ENCODE results near the gene CTDP1.

Gene CTDP1

GRCh38 chr18:79784965-79785770 lies 105.6 kb downstream of the CTDP1 start:
- no peak for DNase-seq (ENCODE audit: low read depth)

- no peak for DNase-seq (ENCODE audit: low read depth)
Observed at GRCh38 chr18:79785831-79786230, 106.2 kb downstream of the CTDP1 start.

GRCh38 chr18:79786304-79786703 lies 106.7 kb downstream of the CTDP1 start:
- DNase-seq (ENCODE audit: low read depth), result no peak

GRCh38 chr18:79786786-79787526 lies 107.4 kb downstream of the CTDP1 start:
- DNase-seq (ENCODE audit: low read depth), result no peak

GRCh38 chr18:79787527-79787864 lies 107.9 kb downstream of the CTDP1 start:
- DNase-seq (ENCODE audit: low read depth), result no peak

GRCh38 chr18:79787865-79788733 lies 108.5 kb downstream of the CTDP1 start:
- no peak for DNase-seq (ENCODE audit: low read depth)

GRCh38 chr18:79788734-79789085 lies 109.1 kb downstream of the CTDP1 start:
- DNase-seq (ENCODE audit: low read depth), result no peak

GRCh38 chr18:79789091-79789891 lies 109.7 kb downstream of the CTDP1 start:
- DNase-seq (ENCODE audit: low read depth), result no peak

GRCh38 chr18:79789901-79790890 lies 110.6 kb downstream of the CTDP1 start:
- no peak for DNase-seq (ENCODE audit: low read depth)

- DNase-seq (ENCODE audit: low read depth), result no peak
Observed at GRCh38 chr18:79790996-79791972, 111.7 kb downstream of the CTDP1 start.

GRCh38 chr18:79792096-79792987 lies 112.7 kb downstream of the CTDP1 start:
- DNase-seq (ENCODE audit: low read depth), result no peak

GRCh38 chr18:79792988-79793355 lies 113.4 kb downstream of the CTDP1 start:
- DNase-seq (ENCODE audit: low read depth), result no peak

GRCh38 chr18:79794846-79795245 lies 115.2 kb downstream of the CTDP1 start:
- DNase-seq (ENCODE audit: low read depth), result no peak

GRCh38 chr18:79795446-79795845 lies 115.8 kb downstream of the CTDP1 start:
- no peak for DNase-seq (ENCODE audit: low read depth)

GRCh38 chr18:79796016-79796415 lies 116.4 kb downstream of the CTDP1 start:
- no peak for DNase-seq (ENCODE audit: low read depth)

- DNase-seq (ENCODE audit: low read depth), result no peak
Observed at GRCh38 chr18:79796531-79797405, 117.2 kb downstream of the CTDP1 start.
